H1 (cell line): ENCODE data around the gene LRRC17. TPM values are rescaled to one million over a fixed set of nuclear protein-coding genes. Genes with fewer than 3 reads are reported as not detected.

ENCODE experiments used
- ASH2L ChIP-seq: fragments of 200-600, 300-600 bp; sonication (generic); IDR thresholded peaks from one replicate; pipeline ENCODE4 v1.7.1; 2017; ENCODE audit warnings: low read length
- ATF2 ChIP-seq: IDR thresholded peaks from 2 replicates; pipeline ENCODE4 v1.6.1; 2012; ENCODE audit warnings: low read length, inconsistent platforms
- BCL11A ChIP-seq, 2 experiments: IDR thresholded peaks; one replicate each; pipeline ENCODE4 v1.6.1; 2011; ENCODE audit warnings: low read depth in 2 of 2, low read length in 2 of 2, mild to moderate bottlenecking in 2 of 2
- BRCA1 ChIP-seq: IDR thresholded peaks from 2 replicates; pipeline ENCODE4 v1.6.1; 2012; ENCODE audit warnings: low read depth, low read length, improper control_type of control experiment
- CEBPB ChIP-seq: IDR thresholded peaks from 2 replicates; pipeline ENCODE4 v1.6.1; 2012; ENCODE audit warnings: low read depth, low read length
- CTBP2 ChIP-seq: IDR thresholded peaks from 2 replicates; pipeline ENCODE4 v1.7.0; 2011; ENCODE audit warnings: borderline replicate concordance, mild to moderate bottlenecking, moderate library complexity, mixed read lengths, low read length; ENCODE audit not compliant: insufficient read depth, insufficient read length
- E2F6 ChIP-seq: IDR thresholded peaks from 2 replicates; pipeline ENCODE4 v1.6.1; 2012; ENCODE audit warnings: inconsistent platforms
- GTF2F1 ChIP-seq: IDR thresholded peaks from 2 replicates; pipeline ENCODE4 v1.6.1; 2012; ENCODE audit warnings: low read depth, low read length, improper control_type of control experiment, borderline replicate concordance
- HDAC6 ChIP-seq: IDR thresholded peaks from one replicate; pipeline ENCODE4 v1.7.1; 2012; ENCODE audit warnings: low read depth, mild to moderate bottlenecking, inconsistent platforms, low read length, moderate library complexity
- JUN ChIP-seq: IDR thresholded peaks from 2 replicates; pipeline ENCODE4 v1.6.1; 2011; ENCODE audit warnings: low read depth, mild to moderate bottlenecking, improper control_type of control experiment, low read length
- JUND ChIP-seq: IDR thresholded peaks from 2 replicates; pipeline ENCODE4 v1.6.1; 2011; ENCODE audit warnings: mild to moderate bottlenecking, improper control_type of control experiment, low read length
- KDM4A ChIP-seq: IDR thresholded peaks from one replicate; pipeline ENCODE4 v1.7.1; 2012; ENCODE audit warnings: low read depth, mild to moderate bottlenecking, moderate library complexity, low read length, inconsistent platforms; ENCODE audit not compliant: severe bottlenecking
- KDM5A ChIP-seq: fragments of 200-600 bp; IDR thresholded peaks from 2 replicates; pipeline ENCODE4 v1.7.1; 2012; ENCODE audit warnings: mild to moderate bottlenecking, low read length, inconsistent platforms, mixed read lengths
- MAFK ChIP-seq: IDR thresholded peaks from 2 replicates; pipeline ENCODE4 v1.6.1; 2012; ENCODE audit warnings: low read depth, mild to moderate bottlenecking, improper control_type of control experiment, low read length
- MAX ChIP-seq: IDR thresholded peaks from 2 replicates; pipeline ENCODE4 v1.6.1; 2012; ENCODE audit warnings: inconsistent platforms
- PHF8 ChIP-seq: fragments of 200-600 bp; sonication (generic); conservative IDR thresholded peaks from 2 replicates; pipeline ENCODE4 v1.7.1; 2012; ENCODE audit warnings: low read depth, mild to moderate bottlenecking, inconsistent platforms, low read length, moderate library complexity
- RNF2 ChIP-seq: fragments of 200-900, 300-1000 bp; sonication (generic); IDR thresholded peaks from 2 replicates; pipeline ENCODE4 v1.7.1; 2016; ENCODE audit warnings: borderline replicate concordance, low read depth, mild to moderate bottlenecking, antibody characterized with exemption, low read length; ENCODE audit not compliant: poor library complexity, severe bottlenecking; ENCODE audit errors: missing control alignments
- SAP30 ChIP-seq: fragments of 300-600 bp; sonication (generic); IDR thresholded peaks from 2 replicates; pipeline ENCODE4 v1.7.1; 2012; ENCODE audit warnings: low read length, moderate library complexity, mild to moderate bottlenecking, inconsistent platforms; ENCODE audit not compliant: insufficient read depth, insufficient replicate concordance
- SIRT6 ChIP-seq: IDR thresholded peaks from one replicate; pipeline ENCODE4 v1.7.1; 2012; ENCODE audit warnings: low read length, inconsistent platforms
- SIX5 ChIP-seq: IDR thresholded peaks from 2 replicates; pipeline ENCODE4 v1.6.1; 2011; ENCODE audit warnings: mild to moderate bottlenecking, low read depth, low read length
- SP1 ChIP-seq: IDR thresholded peaks from 2 replicates; pipeline ENCODE4 v1.6.1; 2011; ENCODE audit warnings: low read depth, low read length
- SP2 ChIP-seq: IDR thresholded peaks from 2 replicates; pipeline ENCODE4 v1.6.1; 2012; ENCODE audit warnings: mild to moderate bottlenecking, low read length, inconsistent platforms
- TBP ChIP-seq: IDR thresholded peaks from 2 replicates; pipeline ENCODE4 v1.6.1; 2011; ENCODE audit warnings: low read depth, low read length, improper control_type of control experiment
- TEAD4 ChIP-seq: IDR thresholded peaks from 2 replicates; pipeline ENCODE4 v1.6.1; 2012; ENCODE audit warnings: low read depth, low read length, inconsistent platforms, mixed read lengths
- ZNF274 ChIP-seq: IDR thresholded peaks from 2 replicates; pipeline ENCODE4 v1.7.0; 2012; ENCODE audit warnings: low read length, borderline replicate concordance; ENCODE audit errors: extremely low read depth
- polyA plus RNA-seq, 7 experiments: library from polyadenylated mRNA; depleted of rRNA in 3 of 7; stranded (reverse) in 5 of 7; unstranded in 2 of 7; fragments of >200 nt in 5 of 7; fragments of 200-250 nt in 2 of 7; gene quantifications; 1 replicate in 5 of 7; 2 replicates in 1 of 7; 4 replicates in 1 of 7; pipeline versions ENCODE4 v1.2.1 to v1.2.3, GENCODE V29; 2011 to 2013; ENCODE audit warnings: missing spikeins in 2 of 7, mixed read lengths in 2 of 7
- total RNA-seq: library from RNA; stranded (reverse); fragmentation: NEBNext Ultra II Directional; extraction: Animal tissue kit (Norgen Biotek cat#: 25700); gene quantifications from 2 replicates; pipeline ENCODE4 v1.2.1, GENCODE V29; 2021

Gene LRRC17
- total and polyA plus RNA-seq, 2 of the 8 experiments (the other 6 are each of a cell fraction or from before 2014, with no cell fraction given) = 3.0 TPM

GRCh38 chr7:102934701-102935100 is 21.9 kb downstream of the LRRC17 start (continued):
- TF ChIP-seq SP2 = no peak
- TF ChIP-seq SIRT6 = no peak
- no peak for TF ChIP-seq JUN
- TF ChIP-seq CEBPB = no peak
- TF ChIP-seq SAP30 = no peak
- TF ChIP-seq ASH2L = no peak
- TF ChIP-seq TEAD4 = peak; percentile 67
- TF ChIP-seq ZNF274 = no peak
- no peak for TF ChIP-seq KDM4A
- TF ChIP-seq CTBP2 = no peak
- no peak for TF ChIP-seq RNF2
- no peak for TF ChIP-seq KDM5A
- TF ChIP-seq JUND = no peak
- no peak for TF ChIP-seq BRCA1
- no peak for TF ChIP-seq ATF2
- TF ChIP-seq GTF2F1 = no peak
- TF ChIP-seq TBP = no peak
- TF ChIP-seq E2F6 = no peak
- TF ChIP-seq MAFK = no peak
- 0 out of 2 replicates have a peak, but pooled peaks have one; percentile 16 for TF ChIP-seq SP1
- TF ChIP-seq PHF8 = no peak
- no peak for TF ChIP-seq SIX5
- TF ChIP-seq HDAC6 = no peak
- no peak for TF ChIP-seq BCL11A (IDR thresholded peaks at IDR 0.05; ENCODE audit: low read depth in 2 of 2, low read length in 2 of 2)
- no peak for TF ChIP-seq MAX
